ENCODE results near the gene EML1.
A peak's percentile ranks its signal among the peaks of the same experiment; 100 is the strongest.

EML1 gene

GRCh38 chr14:99884834-99885648 lies 91.8 kb downstream of the EML1 start:
- TF ChIP-seq CTCF (IDR thresholded peaks at IDR 0.05; ENCODE audit: low read depth, low read length) = peak; percentile 58
- in situ Hi-C loops (cut with HindIII; ENCODE audit: low sequenced_read_pairs) = no loop called here
- peak; percentile 74 for DNase-seq (ENCODE audit: low read depth, low spot score)
- no peak overlapping the region for H3K4me3 ChIP-seq (ENCODE audit: low read depth, low read length)

- H3K4me3 ChIP-seq (ENCODE audit: low read depth, low read length) = no peak overlapping the region
- no peak for DNase-seq (ENCODE audit: low read depth, low spot score)
- TF ChIP-seq CTCF (IDR thresholded peaks at IDR 0.05; ENCODE audit: low read depth, low read length) = no peak
- in situ Hi-C loops (cut with HindIII; ENCODE audit: low sequenced_read_pairs) = no loop called here
Measured at GRCh38 chr14:99885649-99885958, 92.4 kb downstream of the EML1 start.

DNA sequence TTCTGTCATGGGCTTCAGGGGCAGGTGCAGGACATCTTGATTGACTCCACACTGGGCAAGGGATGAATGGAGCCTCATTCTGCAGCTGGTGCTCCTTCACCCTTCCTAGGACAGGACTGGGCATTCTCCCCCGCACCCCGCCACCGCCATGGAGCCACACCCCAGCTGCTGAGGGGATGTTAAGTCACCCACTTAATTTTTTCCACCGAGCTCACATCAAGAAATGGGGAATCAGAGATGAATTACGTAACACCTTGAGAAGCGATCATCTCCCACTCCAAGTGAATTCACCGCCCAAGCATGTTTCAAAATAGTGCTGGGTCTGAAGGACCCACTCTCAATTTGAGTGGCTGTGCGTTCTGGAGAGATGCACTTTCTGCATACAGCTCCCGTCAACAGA lies 94.2 kb downstream of the EML1 start:
- in situ Hi-C loops (cut with HindIII; ENCODE audit: low sequenced_read_pairs) = no loop called here
- DNase-seq (ENCODE audit: low read depth, low spot score) = no peak
- no peak for TF ChIP-seq CTCF (IDR thresholded peaks at IDR 0.05; ENCODE audit: low read depth, low read length)
- H3K4me3 ChIP-seq (ENCODE audit: low read depth, low read length) = no peak overlapping the region

- DNase-seq (ENCODE audit: low read depth, low spot score) = no peak
- in situ Hi-C loops (cut with HindIII; ENCODE audit: low sequenced_read_pairs) = no loop called here
Measured at GRCh38 chr14:99888149-99888548, 94.9 kb downstream of the EML1 start.

GRCh38 chr14:99889268-99889667 lies 96.1 kb downstream of the EML1 start:
- no peak overlapping the region for H3K4me3 ChIP-seq (ENCODE audit: low read depth, low read length)
- no peak for DNase-seq (ENCODE audit: low read depth, low spot score)
- no peak for TF ChIP-seq CTCF (IDR thresholded peaks at IDR 0.05; ENCODE audit: low read depth, low read length)
- in situ Hi-C loops (cut with HindIII; ENCODE audit: low sequenced_read_pairs) = no loop called here

More at GRCh38 chr14:99888149-99888548, 94.9 kb downstream of the EML1 start:
- no peak for TF ChIP-seq CTCF (IDR thresholded peaks at IDR 0.05; ENCODE audit: low read depth, low read length)
- no peak overlapping the region for H3K4me3 ChIP-seq (ENCODE audit: low read depth, low read length)

GRCh38 chr14:99891266-99891665 lies 98.1 kb downstream of the EML1 start:
- no peak overlapping the region for H3K4me3 ChIP-seq (ENCODE audit: low read depth, low read length)
- no peak for DNase-seq (ENCODE audit: low read depth, low spot score)
- in situ Hi-C loops (cut with HindIII; ENCODE audit: low sequenced_read_pairs) = no loop called here
- no peak for TF ChIP-seq CTCF (IDR thresholded peaks at IDR 0.05; ENCODE audit: low read depth, low read length)
